ENCODE data around the gene CCNF. TPM values are rescaled to one million over a fixed set of nuclear protein-coding genes. Genes with fewer than 3 reads are reported as not detected.

CCNF gene
- total RNA-seq, 1 experiment from 2014 or later: 35.8 TPM

GRCh38 chr16:2496223-2497115, 67.2 kb downstream of the CCNF start:
- TF ChIP-seq CTCF (IDR thresholded peaks at IDR 0.05) (no peak), SIN3A (IDR thresholded peaks at IDR 0.05; ENCODE audit: borderline replicate concordance, insufficient read depth, low read depth, low read length) (no peak), TCF7L2 (IDR thresholded peaks at IDR 0.05; ENCODE audit: low read depth, low read length) (no peak), REST (IDR thresholded peaks at IDR 0.05; ENCODE audit: insufficient read depth in 1 of 2, low read depth in 2 of 2, low read length in 1 of 2) (no peak), POLR2AphosphoS5 (IDR thresholded peaks at IDR 0.05; ENCODE audit: low read depth, low read length) (no peak)
- ATAC-seq: no peak
- H3K9me3 ChIP-seq (ENCODE audit: control insufficient read depth, insufficient read depth, low read depth, low read length): no peaks in the 10 kb centered on the region
- intact Hi-C loops (cut with micrococcal nuclease; ENCODE audit: unreplicated experiment): no loop called here
- no peak for DNase-seq (ENCODE audit: low read depth, low spot score)
- POLR2A ChIA-PET: no interaction called here
- H3K36me3 ChIP-seq (ENCODE audit: control insufficient read depth, insufficient read depth, low read length): no peaks in the 10 kb centered on the region
- H3K4me1 ChIP-seq (ENCODE audit: control insufficient read depth, insufficient read depth, low read length): peaks cover 7% of the 10 kb centered on the region
- H3K27ac ChIP-seq (ENCODE audit: low read length): no peak overlapping the region
- in situ Hi-C loops (cut with HindIII; ENCODE audit: low pct_unique_long_range_greater_than_20kb, low sequenced_read_pairs): no loop called here
- CTCF ChIA-PET: no interaction called here
- no TSS peak for BruUV-seq (replicated peaks)
- H3K4me3 ChIP-seq (ENCODE audit: low read depth in 2 of 2, low read length in 2 of 2): no peak overlapping the region
- no peaks in the 10 kb centered on the region for H3K27me3 ChIP-seq (ENCODE audit: control insufficient read depth, insufficient read depth, low read length)

- intact Hi-C loops (cut with micrococcal nuclease; ENCODE audit: unreplicated experiment): no loop called here
- ChIA-PET POLR2A (no interaction called here), CTCF (no interaction called here)
- Histone ChIP-seq H3K4me1 (ENCODE audit: control insufficient read depth, insufficient read depth, low read length) (peaks cover 14% of the 10 kb centered on the region), H3K36me3 (ENCODE audit: control insufficient read depth, insufficient read depth, low read length) (no peaks in the 10 kb centered on the region), H3K4me3 (ENCODE audit: low read depth in 2 of 2, low read length in 2 of 2) (no peak overlapping the region), H3K27ac (ENCODE audit: low read length) (no peak overlapping the region), H3K9me3 (ENCODE audit: control insufficient read depth, insufficient read depth, low read depth, low read length) (no peaks in the 10 kb centered on the region), H3K27me3 (ENCODE audit: control insufficient read depth, insufficient read depth, low read length) (no peaks in the 10 kb centered on the region)
- in situ Hi-C loops (cut with HindIII; ENCODE audit: low pct_unique_long_range_greater_than_20kb, low sequenced_read_pairs): no loop called here
- no peak for TF ChIP-seq CTCF (IDR thresholded peaks at IDR 0.05)
- ATAC-seq (no peak), DNase-seq (ENCODE audit: low read depth, low spot score) (no peak)
- BruUV-seq (replicated peaks): no TSS peak
Measured at GRCh38 chr16:2497116-2497630, 67.9 kb downstream of the CCNF start.

All from Panc1 (cell line).